ENCODE measurements around the gene RPL27A.

DNA sequence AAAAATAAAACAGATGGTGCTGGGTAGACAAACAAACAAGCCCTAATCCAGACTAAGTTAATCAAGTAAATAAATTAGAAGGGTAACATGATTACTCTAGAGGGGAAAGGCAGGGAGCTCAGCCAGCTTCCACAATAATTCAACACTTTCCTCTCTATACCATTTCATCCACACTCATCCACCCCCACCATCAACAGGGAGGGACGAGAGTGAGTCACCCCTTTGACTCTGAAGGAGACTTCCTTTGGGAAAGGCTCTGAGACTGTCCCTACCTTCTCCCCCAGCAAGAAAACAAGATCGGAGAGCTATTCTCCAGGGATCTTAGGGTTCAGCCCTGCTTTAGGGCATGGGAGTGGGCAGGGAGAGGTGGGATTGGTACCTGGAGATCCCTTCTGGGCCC lies 33.2 kb upstream of the RPL27A start:
- TF ChIP-seq, protein P1, sequence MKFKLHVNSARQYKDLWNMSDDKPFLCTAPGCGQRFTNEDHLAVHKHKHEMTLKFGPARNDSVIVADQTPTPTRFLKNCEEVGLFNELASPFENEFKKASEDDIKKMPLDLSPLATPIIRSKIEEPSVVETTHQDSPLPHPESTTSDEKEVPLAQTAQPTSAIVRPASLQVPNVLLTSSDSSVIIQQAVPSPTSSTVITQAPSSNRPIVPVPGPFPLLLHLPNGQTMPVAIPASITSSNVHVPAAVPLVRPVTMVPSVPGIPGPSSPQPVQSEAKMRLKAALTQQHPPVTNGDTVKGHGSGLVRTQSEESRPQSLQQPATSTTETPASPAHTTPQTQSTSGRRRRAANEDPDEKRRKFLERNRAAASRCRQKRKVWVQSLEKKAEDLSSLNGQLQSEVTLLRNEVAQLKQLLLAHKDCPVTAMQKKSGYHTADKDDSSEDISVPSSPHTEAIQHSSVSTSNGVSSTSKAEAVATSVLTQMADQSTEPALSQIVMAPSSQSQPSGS (CRISPR knock-in tag; IDR thresholded peaks at IDR 0.05; ENCODE audit: borderline replicate concordance, low read depth) = no peak
- TF ChIP-seq, protein P2, sequence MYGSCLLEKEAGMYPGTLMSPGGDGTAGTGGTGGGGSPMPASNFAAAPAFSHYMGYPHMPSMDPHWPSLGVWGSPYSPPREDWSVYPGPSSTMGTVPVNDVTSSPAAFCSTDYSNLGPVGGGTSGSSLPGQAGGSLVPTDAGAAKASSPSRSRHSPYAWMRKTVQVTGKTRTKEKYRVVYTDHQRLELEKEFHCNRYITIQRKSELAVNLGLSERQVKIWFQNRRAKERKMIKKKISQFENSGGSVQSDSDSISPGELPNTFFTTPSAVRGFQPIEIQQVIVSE (CRISPR knock-in tag; IDR thresholded peaks at IDR 0.05; ENCODE audit: borderline replicate concordance) = no peak
- TF ChIP-seq, protein P3, sequence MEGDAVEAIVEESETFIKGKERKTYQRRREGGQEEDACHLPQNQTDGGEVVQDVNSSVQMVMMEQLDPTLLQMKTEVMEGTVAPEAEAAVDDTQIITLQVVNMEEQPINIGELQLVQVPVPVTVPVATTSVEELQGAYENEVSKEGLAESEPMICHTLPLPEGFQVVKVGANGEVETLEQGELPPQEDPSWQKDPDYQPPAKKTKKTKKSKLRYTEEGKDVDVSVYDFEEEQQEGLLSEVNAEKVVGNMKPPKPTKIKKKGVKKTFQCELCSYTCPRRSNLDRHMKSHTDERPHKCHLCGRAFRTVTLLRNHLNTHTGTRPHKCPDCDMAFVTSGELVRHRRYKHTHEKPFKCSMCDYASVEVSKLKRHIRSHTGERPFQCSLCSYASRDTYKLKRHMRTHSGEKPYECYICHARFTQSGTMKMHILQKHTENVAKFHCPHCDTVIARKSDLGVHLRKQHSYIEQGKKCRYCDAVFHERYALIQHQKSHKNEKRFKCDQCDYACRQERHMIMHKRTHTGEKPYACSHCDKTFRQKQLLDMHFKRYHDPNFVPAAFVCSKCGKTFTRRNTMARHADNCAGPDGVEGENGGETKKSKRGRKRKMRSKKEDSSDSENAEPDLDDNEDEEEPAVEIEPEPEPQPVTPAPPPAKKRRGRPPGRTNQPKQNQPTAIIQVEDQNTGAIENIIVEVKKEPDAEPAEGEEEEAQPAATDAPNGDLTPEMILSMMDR (IDR thresholded peaks at IDR 0.05) = no peak
- no peak for TF ChIP-seq ETV6 (CRISPR knock-in tag; IDR thresholded peaks at IDR 0.05)
- TF ChIP-seq, protein P4, sequence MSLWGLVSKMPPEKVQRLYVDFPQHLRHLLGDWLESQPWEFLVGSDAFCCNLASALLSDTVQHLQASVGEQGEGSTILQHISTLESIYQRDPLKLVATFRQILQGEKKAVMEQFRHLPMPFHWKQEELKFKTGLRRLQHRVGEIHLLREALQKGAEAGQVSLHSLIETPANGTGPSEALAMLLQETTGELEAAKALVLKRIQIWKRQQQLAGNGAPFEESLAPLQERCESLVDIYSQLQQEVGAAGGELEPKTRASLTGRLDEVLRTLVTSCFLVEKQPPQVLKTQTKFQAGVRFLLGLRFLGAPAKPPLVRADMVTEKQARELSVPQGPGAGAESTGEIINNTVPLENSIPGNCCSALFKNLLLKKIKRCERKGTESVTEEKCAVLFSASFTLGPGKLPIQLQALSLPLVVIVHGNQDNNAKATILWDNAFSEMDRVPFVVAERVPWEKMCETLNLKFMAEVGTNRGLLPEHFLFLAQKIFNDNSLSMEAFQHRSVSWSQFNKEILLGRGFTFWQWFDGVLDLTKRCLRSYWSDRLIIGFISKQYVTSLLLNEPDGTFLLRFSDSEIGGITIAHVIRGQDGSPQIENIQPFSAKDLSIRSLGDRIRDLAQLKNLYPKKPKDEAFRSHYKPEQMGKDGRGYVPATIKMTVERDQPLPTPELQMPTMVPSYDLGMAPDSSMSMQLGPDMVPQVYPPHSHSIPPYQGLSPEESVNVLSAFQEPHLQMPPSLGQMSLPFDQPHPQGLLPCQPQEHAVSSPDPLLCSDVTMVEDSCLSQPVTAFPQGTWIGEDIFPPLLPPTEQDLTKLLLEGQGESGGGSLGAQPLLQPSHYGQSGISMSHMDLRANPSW (CRISPR knock-in tag; conservative IDR thresholded peaks at IDR 0.05; ENCODE audit: low read depth) = no peak
- TF ChIP-seq, protein P5, sequence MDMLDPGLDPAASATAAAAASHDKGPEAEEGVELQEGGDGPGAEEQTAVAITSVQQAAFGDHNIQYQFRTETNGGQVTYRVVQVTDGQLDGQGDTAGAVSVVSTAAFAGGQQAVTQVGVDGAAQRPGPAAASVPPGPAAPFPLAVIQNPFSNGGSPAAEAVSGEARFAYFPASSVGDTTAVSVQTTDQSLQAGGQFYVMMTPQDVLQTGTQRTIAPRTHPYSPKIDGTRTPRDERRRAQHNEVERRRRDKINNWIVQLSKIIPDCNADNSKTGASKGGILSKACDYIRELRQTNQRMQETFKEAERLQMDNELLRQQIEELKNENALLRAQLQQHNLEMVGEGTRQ (CRISPR knock-in tag; IDR thresholded peaks at IDR 0.05) = no peak
